ENCODE results near the gene CLASP1.
"Not testable (repeated sequence)": the region's sequence is repeated elsewhere in the genome, so short reads cannot be mapped to it uniquely, and the experiment has no call there.

The CLASP1 gene

GRCh38 chr2:121468936-121469335 lies 180.3 kb downstream of the CLASP1 start:
- DNase-seq = no peak

GRCh38 chr2:121459291-121459690 lies 190.0 kb downstream of the CLASP1 start:
- DNase-seq = no peak

- no peak for DNase-seq
Observed at GRCh38 chr2:121456325-121456724, 192.9 kb downstream of the CLASP1 start.

- no peak for DNase-seq
Observed at GRCh38 chr2:121455446-121455845, 193.8 kb downstream of the CLASP1 start.

DNA sequence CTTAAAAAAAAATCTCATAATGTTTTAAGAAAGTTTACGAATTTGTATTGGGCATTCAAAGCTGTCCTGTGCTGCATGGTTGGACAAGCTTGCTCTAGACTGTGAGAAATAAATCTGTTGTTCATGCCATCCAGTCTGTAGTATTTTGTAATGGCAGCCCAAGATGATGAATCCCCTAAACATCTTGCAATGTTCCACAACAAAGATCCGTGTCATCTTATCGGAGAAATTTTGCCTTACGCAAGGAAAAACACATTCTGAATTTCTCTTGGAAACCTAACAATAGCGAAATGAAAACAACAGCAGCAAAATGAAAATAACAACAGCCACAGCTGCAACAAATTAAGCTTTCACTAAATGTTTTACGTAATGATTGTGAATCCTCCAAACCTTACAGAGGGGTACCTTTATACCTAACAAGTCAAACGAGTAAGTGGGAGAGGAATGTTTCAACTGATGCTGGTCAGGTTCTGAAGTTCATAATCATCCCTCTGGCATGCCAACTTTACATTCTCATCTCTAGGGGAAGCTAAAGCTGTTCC lies 194.6 kb downstream of the CLASP1 start:
- DNase-seq = no peak

DNA sequence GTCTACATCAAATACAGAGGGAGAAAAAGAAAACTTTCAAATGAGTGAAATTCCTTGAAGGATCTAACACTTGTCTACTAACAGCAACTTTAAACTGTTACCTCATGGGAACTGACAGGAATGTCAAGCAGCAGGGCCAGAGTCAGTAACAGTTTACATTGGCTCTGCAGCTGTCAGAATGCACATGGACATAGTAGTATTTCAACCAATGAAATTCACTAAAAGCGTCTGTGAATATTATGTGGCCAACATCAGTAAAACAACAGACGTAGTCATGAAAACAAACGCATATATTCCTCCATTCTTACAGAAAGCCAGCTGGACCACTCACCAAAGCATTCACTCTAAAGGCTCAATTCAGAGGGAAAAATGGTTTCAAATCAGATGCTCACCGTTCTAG lies 197.9 kb downstream of the CLASP1 start:
- DNase-seq = no peak

- DNase-seq = no peak
Observed at GRCh38 chr2:121450301-121450700, 199.0 kb downstream of the CLASP1 start.

GRCh38 chr2:121446647-121447241 lies 202.5 kb downstream of the CLASP1 start:
- DNase-seq = no peak

GRCh38 chr2:121442889-121443288 lies 206.4 kb downstream of the CLASP1 start:
- DNase-seq = no peak

DNA sequence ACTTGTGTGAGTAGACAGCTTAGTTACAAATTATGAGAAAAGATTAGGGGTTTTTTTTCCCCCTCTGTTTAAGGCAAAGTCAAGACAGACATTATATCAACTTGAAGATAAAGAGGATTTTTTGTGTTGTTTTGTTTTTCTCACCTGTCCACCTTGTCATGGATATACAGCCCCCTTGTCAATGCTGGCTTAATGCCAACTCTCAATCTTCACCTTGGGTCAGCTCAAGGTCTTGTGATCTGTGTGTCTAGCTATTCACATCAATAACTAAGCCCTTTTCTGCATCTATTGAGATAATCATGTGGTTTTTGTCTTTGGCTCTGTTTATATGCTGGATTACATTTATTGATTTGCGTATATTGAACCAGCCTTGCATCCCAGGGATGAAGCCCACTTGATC lies 211.0 kb downstream of the CLASP1 start:
- not testable (repeated sequence) for DNase-seq

DNA sequence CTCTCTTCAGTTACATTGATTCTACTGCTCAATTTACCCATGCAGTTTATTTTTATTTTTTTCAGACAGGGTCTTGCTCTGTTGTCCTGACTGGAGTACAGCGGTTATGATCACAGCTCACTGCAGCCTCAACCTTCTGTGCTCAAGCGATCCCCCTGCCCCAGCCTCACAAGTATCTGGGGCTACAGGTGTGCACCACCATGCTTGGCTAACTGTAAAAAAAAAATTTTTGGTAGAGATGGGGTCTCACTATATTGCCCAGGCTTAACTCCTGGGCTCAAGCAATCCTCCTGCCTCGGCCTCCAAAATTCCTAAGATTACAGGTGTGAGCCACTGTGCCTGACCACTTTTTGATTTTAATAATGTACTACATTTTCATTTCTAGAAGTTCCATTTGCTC lies 212.3 kb downstream of the CLASP1 start:
- no peak for DNase-seq

- DNase-seq = no peak
Observed at GRCh38 chr2:121435790-121436189, 213.5 kb downstream of the CLASP1 start.

GRCh38 chr2:121431214-121431613 lies 218.0 kb downstream of the CLASP1 start:
- DNase-seq = no peak

DNA sequence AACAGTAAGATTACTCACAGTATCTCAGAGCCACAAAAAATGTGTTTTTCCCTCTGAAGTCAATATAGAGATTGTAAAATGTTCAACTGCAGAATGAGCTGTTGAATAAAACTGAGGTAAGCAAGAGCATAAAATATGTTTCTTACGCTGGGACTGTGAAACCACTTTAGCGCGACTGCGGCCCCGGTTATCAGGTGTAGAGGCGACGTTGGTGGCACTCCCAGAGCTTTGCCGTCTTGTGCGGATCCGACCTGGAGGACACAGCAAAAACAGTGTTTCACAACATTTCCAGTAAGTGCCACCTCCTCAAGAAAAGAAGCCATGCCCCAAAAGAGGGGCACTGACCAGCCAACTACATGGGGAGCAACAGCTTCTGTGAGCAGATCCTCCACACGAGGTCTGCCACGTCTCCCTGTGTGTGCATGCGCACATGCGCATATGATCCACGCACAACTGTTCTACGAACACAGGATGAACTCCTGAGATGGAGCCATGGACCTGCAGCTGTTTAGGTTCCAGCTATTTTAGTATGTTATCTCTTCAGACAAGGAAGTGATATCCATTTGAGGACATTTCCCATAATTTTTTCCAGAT lies 219.2 kb downstream of the CLASP1 start:
- DNase-seq = no peak

DNA sequence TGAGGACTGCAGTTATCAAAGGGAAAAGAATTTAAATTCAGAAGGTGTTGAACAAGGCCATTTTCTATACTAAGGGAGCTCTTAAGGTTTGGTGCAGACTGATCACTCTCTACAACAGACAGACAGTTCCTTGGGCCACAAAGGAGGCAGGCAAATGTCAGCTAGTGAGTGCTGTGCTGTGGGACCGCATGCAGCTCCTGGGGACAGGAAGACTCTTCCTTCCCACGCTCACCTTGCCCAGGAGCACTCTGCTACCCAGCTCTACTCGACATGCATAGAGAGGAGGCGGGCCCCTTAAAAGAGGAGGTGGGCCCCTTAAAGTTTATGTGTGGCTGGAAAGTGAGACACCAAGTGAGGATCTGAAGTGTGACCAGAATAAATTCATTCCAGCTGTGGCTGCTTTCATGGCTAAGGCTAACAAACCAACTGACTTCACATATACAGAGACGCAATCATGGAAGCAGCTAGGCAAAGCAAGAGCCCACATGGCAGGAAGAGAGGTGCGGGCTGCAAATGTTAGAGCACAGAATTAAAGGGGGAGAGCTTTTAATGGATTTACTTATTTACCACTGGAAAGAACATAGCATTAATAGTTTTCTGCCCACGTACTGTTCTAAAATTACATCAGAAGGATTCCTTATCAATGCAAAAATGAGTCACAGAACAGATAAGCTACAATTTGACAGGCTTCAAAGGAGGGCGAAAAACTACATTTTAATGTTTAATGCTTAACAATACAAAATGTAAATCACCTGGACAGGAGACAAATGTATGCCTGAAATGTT lies 220.0 kb downstream of the CLASP1 start:
- no peak for DNase-seq

DNA sequence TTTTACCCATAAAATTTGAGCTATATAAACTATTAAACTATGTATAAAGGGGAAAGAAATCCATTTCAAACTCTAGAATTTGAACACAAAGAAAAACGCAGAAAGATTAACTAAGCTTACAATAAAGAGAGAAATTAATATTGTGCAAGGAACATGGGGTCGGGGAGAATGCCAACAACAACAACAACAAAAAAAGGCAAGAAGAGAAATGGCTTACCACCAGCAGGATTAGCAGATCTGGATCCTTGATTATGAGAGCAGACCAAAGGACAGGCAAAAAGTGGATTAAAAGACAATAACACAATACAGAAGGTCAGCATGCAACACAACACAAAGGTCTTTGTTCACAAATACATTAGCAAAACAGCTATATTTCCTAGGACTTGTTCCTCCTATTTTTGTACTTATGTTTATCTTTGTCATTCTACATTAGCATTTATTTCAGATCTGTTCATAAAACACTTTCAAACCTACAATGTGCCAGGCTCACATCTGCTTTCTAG lies 222.0 kb downstream of the CLASP1 start:
- DNase-seq = no peak

- no peak for DNase-seq
Observed at GRCh38 chr2:121420486-121420885, 228.8 kb downstream of the CLASP1 start.

DNA sequence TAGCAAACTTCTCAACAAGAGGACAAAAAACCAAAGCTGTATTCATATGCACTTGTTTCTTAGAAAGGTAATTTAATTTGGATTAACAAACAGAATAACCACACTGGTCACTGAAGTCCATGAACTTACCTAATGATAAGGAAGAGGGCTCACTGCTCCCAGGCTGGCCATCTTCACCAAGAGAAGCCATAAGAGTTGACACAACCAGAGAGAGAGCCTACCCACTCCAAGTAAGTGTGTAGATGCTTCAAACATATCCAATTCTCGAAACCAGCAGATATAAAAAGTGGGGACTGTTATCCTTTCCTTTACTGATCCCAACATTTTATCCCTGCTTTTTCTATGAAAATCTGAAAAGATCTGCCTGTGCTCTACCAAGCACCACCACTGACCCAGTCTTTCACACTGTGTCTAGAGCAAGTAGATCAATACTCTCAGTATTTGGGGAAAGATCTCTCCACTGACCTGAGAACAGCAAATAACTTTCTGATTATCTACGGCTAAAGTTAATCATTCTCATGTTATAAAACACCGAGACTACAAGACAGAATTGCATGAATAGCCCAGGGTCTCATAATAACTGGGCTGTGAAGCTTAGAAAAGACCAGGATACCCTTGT lies 230.1 kb downstream of the CLASP1 start:
- no peak for DNase-seq

DNA sequence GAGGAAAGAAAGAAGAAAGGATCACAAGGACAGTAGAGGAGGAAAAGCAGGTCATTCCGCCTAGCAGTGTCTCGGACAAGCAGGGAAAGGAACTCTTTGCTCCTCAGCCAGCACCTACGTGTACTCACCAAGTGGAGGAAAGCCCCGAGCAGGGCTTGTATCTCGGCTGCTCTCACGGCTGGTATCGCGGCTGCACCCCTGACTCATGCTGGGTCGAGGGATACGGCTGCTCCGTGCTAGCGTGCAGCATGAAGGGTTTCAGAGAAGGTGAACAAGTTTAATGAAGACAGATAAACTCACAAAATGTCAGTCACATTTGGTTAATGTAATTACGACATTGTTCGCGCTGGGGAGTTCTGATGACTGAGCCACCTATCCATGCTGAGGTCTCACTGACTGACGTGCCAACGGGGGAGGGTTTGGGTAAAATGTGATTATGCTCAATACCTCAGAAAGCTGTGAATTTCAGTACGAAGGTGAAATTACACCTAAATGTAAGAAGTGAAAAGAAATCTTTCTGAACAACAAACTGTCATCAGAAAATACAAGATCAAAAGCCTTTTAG lies 230.7 kb downstream of the CLASP1 start:
- DNase-seq = no peak

GRCh38 chr2:121417826-121418225 lies 231.4 kb downstream of the CLASP1 start:
- DNase-seq = no peak

- no peak for DNase-seq
Observed at GRCh38 chr2:121415727-121416126, 233.5 kb downstream of the CLASP1 start.

DNA sequence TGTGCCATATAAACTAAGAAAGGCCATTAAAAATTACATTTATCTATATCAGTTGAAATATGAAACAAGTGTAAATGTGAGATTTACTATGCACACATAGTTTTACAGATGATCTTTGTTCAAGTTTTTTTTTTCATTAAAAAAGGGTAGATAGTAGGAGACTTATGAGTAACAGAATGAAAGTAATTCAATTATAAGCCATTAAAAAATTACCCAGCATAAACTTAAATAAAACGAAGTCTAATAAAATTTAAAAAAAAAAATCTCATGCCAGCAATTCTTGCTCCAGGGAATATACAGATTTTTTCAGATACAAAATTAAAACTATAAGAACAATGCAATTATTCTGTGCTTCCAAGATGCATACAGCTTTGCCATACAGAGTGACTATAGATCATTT lies 236.9 kb downstream of the CLASP1 start:
- DNase-seq = no peak

GRCh38 chr2:121409966-121410365 lies 239.3 kb downstream of the CLASP1 start:
- DNase-seq = no peak

Measured in CD4-positive, alpha-beta T cell treated with Interleukin-1 beta for 1 hour (primary cell).